Esophagus squamous epithelium (tissue), 4 donors: Measurements from ENCODE around the gene LRP5.

Source experiments
- POLR2A ChIP-seq, 4 donors: fragments of 450-650 bp; IDR thresholded peaks; one replicate each; pipeline ENCODE4 v1.6.1; 2017; ENCODE audit warnings: antibody characterized with exemption in 4 of 4, mild to moderate bottlenecking in 4 of 4, moderate library complexity in 3 of 4
- TF ChIP-seq, protein P1 (sequence below), 6 experiments: fragments of 450-650 bp in 4 of 6; fragments of 200-600 bp in 2 of 6; sonication (generic) in 2 of 6; IDR thresholded peaks; one replicate each; pipeline ENCODE4 v1.5.1; 2016 to 2019; ENCODE audit warnings: antibody characterized with exemption in 6 of 6, mild to moderate bottlenecking in 4 of 6, moderate library complexity in 4 of 6

GRCh38 chr11:68375337-68375736 is 62.9 kb downstream of the LRP5 start:
- TF ChIP-seq, protein P1, sequence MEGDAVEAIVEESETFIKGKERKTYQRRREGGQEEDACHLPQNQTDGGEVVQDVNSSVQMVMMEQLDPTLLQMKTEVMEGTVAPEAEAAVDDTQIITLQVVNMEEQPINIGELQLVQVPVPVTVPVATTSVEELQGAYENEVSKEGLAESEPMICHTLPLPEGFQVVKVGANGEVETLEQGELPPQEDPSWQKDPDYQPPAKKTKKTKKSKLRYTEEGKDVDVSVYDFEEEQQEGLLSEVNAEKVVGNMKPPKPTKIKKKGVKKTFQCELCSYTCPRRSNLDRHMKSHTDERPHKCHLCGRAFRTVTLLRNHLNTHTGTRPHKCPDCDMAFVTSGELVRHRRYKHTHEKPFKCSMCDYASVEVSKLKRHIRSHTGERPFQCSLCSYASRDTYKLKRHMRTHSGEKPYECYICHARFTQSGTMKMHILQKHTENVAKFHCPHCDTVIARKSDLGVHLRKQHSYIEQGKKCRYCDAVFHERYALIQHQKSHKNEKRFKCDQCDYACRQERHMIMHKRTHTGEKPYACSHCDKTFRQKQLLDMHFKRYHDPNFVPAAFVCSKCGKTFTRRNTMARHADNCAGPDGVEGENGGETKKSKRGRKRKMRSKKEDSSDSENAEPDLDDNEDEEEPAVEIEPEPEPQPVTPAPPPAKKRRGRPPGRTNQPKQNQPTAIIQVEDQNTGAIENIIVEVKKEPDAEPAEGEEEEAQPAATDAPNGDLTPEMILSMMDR (IDR thresholded peaks at IDR 0.05), result no peak
- no peak for TF ChIP-seq POLR2A (IDR thresholded peaks at IDR 0.05)
